Measurements from ENCODE around the gene CHST8.

Gene CHST8

DNA sequence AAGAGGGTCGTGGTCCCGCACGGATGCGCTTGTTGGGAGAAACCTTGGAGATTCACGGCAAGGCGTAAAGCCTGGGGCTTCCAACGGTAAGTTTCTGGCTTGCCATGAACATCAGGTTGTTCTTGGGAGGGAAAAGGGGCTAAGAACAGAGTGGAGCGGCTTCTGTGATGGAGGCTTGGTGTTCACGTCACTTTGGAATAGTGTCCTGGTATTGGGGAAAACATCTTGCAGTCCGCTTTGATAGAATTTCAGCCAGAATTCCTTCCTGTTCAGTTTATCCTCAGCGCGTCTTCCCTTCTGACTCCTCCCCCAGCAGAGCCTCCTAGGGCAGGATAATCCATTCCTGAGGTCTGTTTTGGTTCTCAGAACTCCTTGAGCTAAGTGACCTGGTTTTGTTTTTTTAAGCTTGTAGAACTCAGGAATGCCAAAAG is 176.9 kb downstream of the CHST8 start:
- TF ChIP-seq, protein P1, sequence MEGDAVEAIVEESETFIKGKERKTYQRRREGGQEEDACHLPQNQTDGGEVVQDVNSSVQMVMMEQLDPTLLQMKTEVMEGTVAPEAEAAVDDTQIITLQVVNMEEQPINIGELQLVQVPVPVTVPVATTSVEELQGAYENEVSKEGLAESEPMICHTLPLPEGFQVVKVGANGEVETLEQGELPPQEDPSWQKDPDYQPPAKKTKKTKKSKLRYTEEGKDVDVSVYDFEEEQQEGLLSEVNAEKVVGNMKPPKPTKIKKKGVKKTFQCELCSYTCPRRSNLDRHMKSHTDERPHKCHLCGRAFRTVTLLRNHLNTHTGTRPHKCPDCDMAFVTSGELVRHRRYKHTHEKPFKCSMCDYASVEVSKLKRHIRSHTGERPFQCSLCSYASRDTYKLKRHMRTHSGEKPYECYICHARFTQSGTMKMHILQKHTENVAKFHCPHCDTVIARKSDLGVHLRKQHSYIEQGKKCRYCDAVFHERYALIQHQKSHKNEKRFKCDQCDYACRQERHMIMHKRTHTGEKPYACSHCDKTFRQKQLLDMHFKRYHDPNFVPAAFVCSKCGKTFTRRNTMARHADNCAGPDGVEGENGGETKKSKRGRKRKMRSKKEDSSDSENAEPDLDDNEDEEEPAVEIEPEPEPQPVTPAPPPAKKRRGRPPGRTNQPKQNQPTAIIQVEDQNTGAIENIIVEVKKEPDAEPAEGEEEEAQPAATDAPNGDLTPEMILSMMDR (IDR thresholded peaks at IDR 0.05; ENCODE audit: low read depth, low read length) = no peak
- H3K4me3 ChIP-seq (ENCODE audit: low read depth, low read length) = peak overlapping the region; percentile 85
- peaks cover 29% of the 10 kb centered on the region for H3K36me3 ChIP-seq
- peaks cover 26% of the 10 kb centered on the region for H3K4me1 ChIP-seq
- H3K27me3 ChIP-seq = no peaks in the 10 kb centered on the region
- DNase-seq = no peak
- H3K9me3 ChIP-seq = no peaks in the 10 kb centered on the region

DNA sequence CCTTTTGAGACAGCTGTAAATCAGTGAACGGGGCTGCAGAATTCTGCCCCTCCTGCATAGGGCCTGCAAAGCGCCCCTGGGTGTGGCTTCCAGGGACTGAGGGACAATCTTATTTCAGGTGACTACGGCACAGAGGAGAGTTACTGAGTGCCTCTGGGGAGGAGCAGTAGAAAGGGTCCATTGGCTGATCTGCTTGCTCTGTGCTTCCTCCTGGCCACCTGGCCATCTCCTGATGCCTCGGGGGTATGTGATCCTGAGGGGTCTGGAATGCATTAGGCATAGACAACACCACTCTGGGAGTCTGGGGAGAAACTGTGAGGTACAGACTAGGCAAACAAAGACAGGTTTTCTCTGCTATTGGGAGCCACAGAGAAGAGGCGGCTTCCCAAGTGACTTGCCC is 177.7 kb downstream of the CHST8 start:
- Histone ChIP-seq H3K4me1 (peaks cover 24% of the 10 kb centered on the region), H3K9me3 (no peaks in the 10 kb centered on the region), H3K27me3 (no peaks in the 10 kb centered on the region), H3K36me3 (peaks cover 37% of the 10 kb centered on the region), H3K4me3 (ENCODE audit: low read depth, low read length) (peak overlapping the region; percentile 16)
- DNase-seq = peak; percentile 72
- TF ChIP-seq, protein P1 (IDR thresholded peaks at IDR 0.05; ENCODE audit: low read depth, low read length) = no peak

DNA sequence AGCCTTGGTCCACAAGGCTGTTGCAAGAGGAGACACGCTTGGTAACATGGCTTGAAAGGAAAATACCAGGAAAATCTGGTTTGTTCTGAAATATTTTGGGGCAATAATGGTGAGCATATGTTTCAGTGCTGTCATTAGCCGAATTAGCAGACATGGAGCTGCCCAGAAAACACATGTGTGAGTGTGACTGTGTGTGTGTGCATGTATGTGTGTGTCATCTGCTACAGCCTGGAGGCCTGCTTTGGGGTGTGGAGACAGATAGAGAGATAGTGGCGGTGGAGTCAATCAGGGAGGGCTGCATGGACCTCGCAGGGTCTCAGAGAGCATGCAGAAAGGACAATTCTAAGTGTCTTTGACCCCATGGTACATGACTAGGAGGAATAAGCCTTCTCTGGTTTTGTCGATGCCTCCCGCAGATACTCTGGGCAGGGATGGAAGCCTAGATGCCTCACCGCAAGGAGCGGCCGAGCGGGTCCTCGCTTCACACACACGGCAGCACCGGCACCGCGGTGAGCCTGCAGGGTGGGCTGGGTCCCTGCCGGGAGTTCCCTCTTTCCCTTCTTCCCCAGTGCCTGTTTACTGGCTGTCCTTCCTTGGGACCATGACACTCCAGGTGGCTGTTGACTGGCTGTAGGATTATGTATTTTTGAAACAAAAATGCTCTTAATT is 178.4 kb downstream of the CHST8 start:
- peak overlapping the region; percentile 16; the same call in 1 of the 2 replicates for H3K4me3 ChIP-seq (ENCODE audit: low read depth, low read length)
- H3K9me3 ChIP-seq = no peaks in the 10 kb centered on the region
- TF ChIP-seq, protein P1 (IDR thresholded peaks at IDR 0.05; ENCODE audit: low read depth, low read length) = no peak
- peaks cover 43% of the 10 kb centered on the region for H3K36me3 ChIP-seq
- no peak for DNase-seq
- peaks cover 21% of the 10 kb centered on the region for H3K4me1 ChIP-seq
- H3K27me3 ChIP-seq = no peaks in the 10 kb centered on the region

DNA sequence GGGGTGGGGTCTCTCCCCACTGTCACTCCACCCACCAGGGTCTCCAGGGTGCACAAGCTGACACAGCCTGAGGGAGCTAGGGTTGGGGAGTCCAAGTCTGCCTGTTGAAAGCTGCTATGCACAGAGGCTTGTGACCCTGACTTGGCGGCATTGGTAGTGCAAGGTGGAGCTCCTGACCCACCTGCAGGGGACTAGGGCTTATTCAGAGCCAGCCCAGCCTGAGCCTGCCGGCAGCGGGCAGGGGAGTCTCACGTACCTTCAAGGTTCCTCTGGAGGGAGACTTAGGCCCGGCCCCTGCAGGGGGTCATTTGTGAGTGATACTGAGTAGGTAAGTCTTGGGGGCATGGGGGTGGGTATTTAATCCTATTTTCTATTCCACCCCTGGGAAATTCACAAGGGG is 179.7 kb downstream of the CHST8 start:
- Histone ChIP-seq H3K4me3 (ENCODE audit: low read depth, low read length) (no peak overlapping the region), H3K9me3 (no peaks in the 10 kb centered on the region), H3K27me3 (no peaks in the 10 kb centered on the region), H3K4me1 (peaks cover 21% of the 10 kb centered on the region), H3K36me3 (peaks cover 53% of the 10 kb centered on the region)
- TF ChIP-seq, protein P1 (IDR thresholded peaks at IDR 0.05; ENCODE audit: low read depth, low read length) = no peak
- DNase-seq = no peak

DNA sequence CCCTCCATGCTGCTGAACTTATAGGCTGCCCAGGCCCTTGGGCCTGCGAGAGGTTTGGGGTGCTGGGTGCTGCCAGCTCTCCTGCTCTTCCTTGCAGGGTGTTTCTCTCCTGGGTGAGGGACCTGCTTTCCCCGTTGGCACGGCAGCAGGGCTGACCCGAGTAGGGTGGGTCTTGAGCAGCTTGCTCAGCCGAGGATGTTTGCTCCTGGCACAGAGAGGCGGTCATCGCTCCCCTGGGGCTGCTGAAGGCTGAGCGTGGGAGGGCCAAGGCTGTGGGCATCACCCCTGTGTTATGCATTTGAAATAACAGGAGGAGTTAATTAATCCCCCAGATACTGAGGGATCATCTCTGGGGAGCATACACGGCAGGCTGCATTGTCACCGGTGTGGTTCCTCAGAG is 180.2 kb downstream of the CHST8 start:
- no peak overlapping the region for H3K4me3 ChIP-seq (ENCODE audit: low read depth, low read length)
- H3K36me3 ChIP-seq = peaks cover 59% of the 10 kb centered on the region
- DNase-seq = no peak
- peaks cover 21% of the 10 kb centered on the region for H3K4me1 ChIP-seq
- H3K27me3 ChIP-seq = no peaks in the 10 kb centered on the region
- H3K9me3 ChIP-seq = no peaks in the 10 kb centered on the region
- TF ChIP-seq, protein P1 (IDR thresholded peaks at IDR 0.05; ENCODE audit: low read depth, low read length) = no peak

DNA sequence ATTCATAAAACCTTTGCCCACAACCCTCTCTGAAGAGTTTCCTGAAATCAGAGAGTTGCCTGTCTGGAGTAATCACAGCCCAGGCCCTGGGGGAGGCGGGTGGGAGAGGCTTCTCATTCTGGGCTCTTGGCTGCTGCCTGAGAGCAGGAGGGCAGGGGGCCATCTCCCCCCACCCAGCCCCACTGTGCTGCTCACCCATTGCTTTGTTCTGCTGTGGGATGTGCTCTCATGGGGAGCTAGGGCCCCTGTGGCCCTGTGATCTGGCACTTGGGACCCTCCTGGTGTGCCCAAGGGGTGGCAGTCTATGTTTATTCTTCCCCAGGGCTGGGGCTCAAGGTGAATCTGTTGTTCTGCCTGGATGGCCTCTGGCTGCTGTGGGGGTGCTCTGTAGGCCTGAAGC is 181.0 kb downstream of the CHST8 start:
- H3K36me3 ChIP-seq = peaks cover 66% of the 10 kb centered on the region
- no peak for DNase-seq

More for the DNA sequence above, 181.0 kb downstream of the CHST8 start:
- Histone ChIP-seq H3K4me3 (ENCODE audit: low read depth, low read length) (no peak overlapping the region), H3K27me3 (no peaks in the 10 kb centered on the region), H3K9me3 (no peaks in the 10 kb centered on the region), H3K4me1 (peaks cover 21% of the 10 kb centered on the region)
- TF ChIP-seq, protein P1 (IDR thresholded peaks at IDR 0.05; ENCODE audit: low read depth, low read length) = no peak
